GM21825 (cell line): Measurements from ENCODE around the gene SCN1A.
"Not testable (repeated sequence)": the region's sequence is repeated elsewhere in the genome, so short reads cannot be mapped to it uniquely, and the experiment has no call there.

Experiments
- ATAC-seq: cut with Tn5 transposase; IDR thresholded peaks from one replicate; pipeline ENCODE4 v1.9.1; 2021; ENCODE audit warnings: mild to moderate bottlenecking, moderate library complexity; ENCODE audit not compliant: unreplicated experiment

The SCN1A gene

GRCh38 chr2:166135849-166136258 is 8.0 kb upstream of the SCN1A start:
- ATAC-seq, result no peak

GRCh38 chr2:166135152-166135848 is 7.5 kb upstream of the SCN1A start:
- ATAC-seq, result no peak

- no peak for ATAC-seq
These were observed 6.7 kb upstream of the SCN1A start for GRCh38 chr2:166134252-166135151.

- ATAC-seq, result no peak
These were observed 5.8 kb upstream of the SCN1A start for GRCh38 chr2:166133653-166134052.

GRCh38 chr2:166128156-166128505 is 311 bp upstream of the SCN1A start:
- no peak for ATAC-seq

- no peak for ATAC-seq
These were observed 1.7 kb downstream of the SCN1A start for GRCh38 chr2:166126007-166126639.

- ATAC-seq, result no peak
These were observed 2.3 kb downstream of the SCN1A start for GRCh38 chr2:166125557-166125956.

- no peak for ATAC-seq
These were observed 9.6 kb downstream of the SCN1A start for GRCh38 chr2:166118180-166118579.

- ATAC-seq, result no peak
These were observed 10.3 kb downstream of the SCN1A start for GRCh38 chr2:166117491-166117890.

GRCh38 chr2:166115589-166115988 is 12.2 kb downstream of the SCN1A start:
- no peak for ATAC-seq

GRCh38 chr2:166112193-166112605 is 15.6 kb downstream of the SCN1A start:
- ATAC-seq, result no peak

GRCh38 chr2:166106431-166107015 is 21.3 kb downstream of the SCN1A start:
- no peak for ATAC-seq

GRCh38 chr2:166104773-166105172 is 23.0 kb downstream of the SCN1A start:
- ATAC-seq, result no peak

GRCh38 chr2:166104084-166104483 is 23.7 kb downstream of the SCN1A start:
- ATAC-seq, result no peak

GRCh38 chr2:166103277-166103676 is 24.5 kb downstream of the SCN1A start:
- ATAC-seq, result not testable (repeated sequence)

GRCh38 chr2:166094325-166094724 is 33.5 kb downstream of the SCN1A start:
- ATAC-seq, result no peak

- ATAC-seq, result no peak
These were observed 34.9 kb downstream of the SCN1A start for GRCh38 chr2:166092889-166093288.

GRCh38 chr2:166091439-166091838 is 36.4 kb downstream of the SCN1A start:
- ATAC-seq, result no peak

- no peak for ATAC-seq
These were observed 36.9 kb downstream of the SCN1A start for GRCh38 chr2:166090908-166091307.

GRCh38 chr2:166090346-166090745 is 37.5 kb downstream of the SCN1A start:
- ATAC-seq, result no peak

- ATAC-seq, result no peak
These were observed 39.2 kb downstream of the SCN1A start for GRCh38 chr2:166088634-166089033.
